Activated CD8-positive, alpha-beta T cell treated with anti-CD3 and anti-CD28 coated beads for 36 hours (primary cell): ENCODE data around the gene MIDN. TPM values are rescaled to one million over a fixed set of nuclear protein-coding genes. Genes with fewer than 3 reads are reported as not detected.

ENCODE experiments used
- ATAC-seq: fragments of 200-7000 bp; cut with Tn5 transposase; one replicate; pipeline ENCODE4 v1.10.0; 2021; ENCODE audit warnings: mild to moderate bottlenecking, moderate library complexity
- CTCF ChIA-PET: fragments of 350-600 bp; sonication (Branson Sonifier 250); formaldehyde crosslinking; loops from one replicate; lab custom pipeline; 2021; ENCODE audit warnings: antibody characterized with exemption; lab: Charles Lee
- POLR2A ChIA-PET: fragments of 350-600 bp; sonication (Branson Sonifier 250); formaldehyde crosslinking; loops from one replicate; lab custom pipeline; 2021; ENCODE audit warnings: antibody characterized with exemption; lab: Charles Lee
- DNase-seq: peaks from one replicate; pipeline ENCODE4 v3.0.0-alpha.2; 2020
- H3K27ac Mint-ChIP-seq: one replicate; pipeline ENCODE4 v1.8.0; 2021; ENCODE audit warnings: mild to moderate bottlenecking, mixed read lengths
- H3K27me3 Mint-ChIP-seq: one replicate; pipeline ENCODE4 v1.8.0; 2021; ENCODE audit warnings: mixed read lengths
- H3K36me3 Mint-ChIP-seq: one replicate; pipeline ENCODE4 v1.8.0; 2021; ENCODE audit warnings: low read depth, mixed read lengths
- H3K4me1 Mint-ChIP-seq: one replicate; pipeline ENCODE4 v1.8.0; 2021; ENCODE audit warnings: low read depth, mixed read lengths
- H3K4me3 Mint-ChIP-seq: one replicate; pipeline ENCODE4 v1.8.0; 2021; ENCODE audit warnings: mild to moderate bottlenecking, moderate library complexity, mixed read lengths
- H3K9me3 Mint-ChIP-seq: one replicate; pipeline ENCODE4 v1.8.0; 2021; ENCODE audit warnings: mixed read lengths
- intact Hi-C: fragments of 100-400 bp; cut with micrococcal nuclease; formaldehyde crosslinking; loops from one replicate; pipeline ENCODE4 v1.10.0; 2022
- total RNA-seq, 2 experiments: library from RNA; stranded (reverse); gene quantifications; one replicate each; pipeline ENCODE4 v1.2.3, GENCODE V29; 2021
- TF ChIP-seq, protein P1 (sequence below): fragments of 200-600 bp; IDR thresholded peaks from one replicate; pipeline ENCODE4 v1.8.0; 2022; ENCODE audit warnings: antibody characterized with exemption, mild to moderate bottlenecking

MIDN gene
- total RNA-seq, 2 experiments from 2014 or later: 41.1 to 43.9 TPM

DNA sequence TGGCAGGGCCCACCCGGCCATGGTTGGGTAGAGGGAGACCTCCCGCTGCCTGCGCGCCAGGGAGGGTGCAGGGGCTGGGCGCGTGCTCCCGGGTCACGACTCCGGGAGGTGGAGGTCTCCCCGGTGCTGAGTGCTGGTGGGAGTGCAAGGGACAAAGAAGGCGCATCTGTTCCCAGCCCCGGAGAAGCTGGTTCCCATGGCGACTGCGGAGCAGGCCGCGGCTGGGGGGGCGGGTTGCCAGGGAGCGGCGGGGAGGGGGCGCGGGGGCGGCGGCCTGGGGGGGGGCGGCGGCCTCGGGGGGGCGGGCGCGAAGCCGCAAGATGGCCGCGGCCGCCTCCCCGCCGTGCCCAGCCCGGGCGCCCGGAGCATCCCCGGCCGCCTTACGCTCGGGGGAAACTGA, 11.8 kb upstream of the MIDN start:
- CTCF ChIA-PET: no interaction called here
- Mint-ChIP-seq H3K4me3 (peak overlapping the region; percentile 17), H3K27me3 (peaks cover 8% of the 10 kb centered on the region), H3K4me1 (peaks cover 18% of the 10 kb centered on the region), H3K27ac (no peak overlapping the region), H3K36me3 (peaks cover under 1% of the 10 kb centered on the region), H3K9me3 (no peaks in the 10 kb centered on the region)
- DNase-seq (no peak), ATAC-seq (no peak)
- TF ChIP-seq, protein P1, sequence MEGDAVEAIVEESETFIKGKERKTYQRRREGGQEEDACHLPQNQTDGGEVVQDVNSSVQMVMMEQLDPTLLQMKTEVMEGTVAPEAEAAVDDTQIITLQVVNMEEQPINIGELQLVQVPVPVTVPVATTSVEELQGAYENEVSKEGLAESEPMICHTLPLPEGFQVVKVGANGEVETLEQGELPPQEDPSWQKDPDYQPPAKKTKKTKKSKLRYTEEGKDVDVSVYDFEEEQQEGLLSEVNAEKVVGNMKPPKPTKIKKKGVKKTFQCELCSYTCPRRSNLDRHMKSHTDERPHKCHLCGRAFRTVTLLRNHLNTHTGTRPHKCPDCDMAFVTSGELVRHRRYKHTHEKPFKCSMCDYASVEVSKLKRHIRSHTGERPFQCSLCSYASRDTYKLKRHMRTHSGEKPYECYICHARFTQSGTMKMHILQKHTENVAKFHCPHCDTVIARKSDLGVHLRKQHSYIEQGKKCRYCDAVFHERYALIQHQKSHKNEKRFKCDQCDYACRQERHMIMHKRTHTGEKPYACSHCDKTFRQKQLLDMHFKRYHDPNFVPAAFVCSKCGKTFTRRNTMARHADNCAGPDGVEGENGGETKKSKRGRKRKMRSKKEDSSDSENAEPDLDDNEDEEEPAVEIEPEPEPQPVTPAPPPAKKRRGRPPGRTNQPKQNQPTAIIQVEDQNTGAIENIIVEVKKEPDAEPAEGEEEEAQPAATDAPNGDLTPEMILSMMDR: no peak
- POLR2A ChIA-PET: interaction anchor here (0.9 to 1.3 kb wide), 3 partner anchors 16 to 33 kb away, joined by 3 to 4 read pairs (median 3); partner anchors contain the start of gene CIRBP
- intact Hi-C loops: no loop called here

DNA sequence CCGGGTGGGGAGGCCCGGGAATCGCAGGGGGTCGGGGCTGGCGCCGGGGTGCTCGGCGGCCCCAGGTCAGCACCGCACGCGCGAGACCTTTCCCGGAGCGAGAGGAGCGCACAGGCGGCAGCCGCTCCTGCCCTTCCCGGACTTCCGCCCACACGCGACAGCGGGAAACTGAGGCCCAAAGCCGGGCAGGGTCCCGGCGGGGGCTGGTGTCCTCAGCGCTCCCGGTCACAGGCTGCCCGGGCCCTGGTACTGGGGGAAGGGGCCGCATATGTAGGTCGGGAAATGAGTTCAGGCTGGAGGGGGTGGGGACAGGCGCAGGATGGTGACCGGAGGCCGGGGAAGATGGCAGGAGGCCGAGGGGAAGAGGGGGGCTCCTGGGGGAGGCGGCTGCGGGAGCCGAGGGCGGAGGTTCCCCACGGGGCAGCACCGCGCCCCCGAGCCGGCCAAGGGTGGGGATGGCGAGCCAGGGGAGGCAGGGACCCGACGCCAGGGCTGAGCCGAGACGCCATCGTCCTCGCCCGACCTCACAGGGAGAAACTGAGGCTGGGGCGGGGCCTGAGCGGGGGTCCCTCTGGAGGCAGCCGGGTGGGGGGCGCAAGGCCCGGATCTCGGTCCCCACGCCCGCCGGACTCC, 11.2 kb upstream of the MIDN start:
- ChIA-PET CTCF (no interaction called here), POLR2A (interaction anchor here (1.3 to 1.5 kb wide), 3 partner anchors 16 to 157 kb away, joined by 3 to 4 read pairs (median 3); partner anchors contain the start of gene CIRBP)

DNA sequence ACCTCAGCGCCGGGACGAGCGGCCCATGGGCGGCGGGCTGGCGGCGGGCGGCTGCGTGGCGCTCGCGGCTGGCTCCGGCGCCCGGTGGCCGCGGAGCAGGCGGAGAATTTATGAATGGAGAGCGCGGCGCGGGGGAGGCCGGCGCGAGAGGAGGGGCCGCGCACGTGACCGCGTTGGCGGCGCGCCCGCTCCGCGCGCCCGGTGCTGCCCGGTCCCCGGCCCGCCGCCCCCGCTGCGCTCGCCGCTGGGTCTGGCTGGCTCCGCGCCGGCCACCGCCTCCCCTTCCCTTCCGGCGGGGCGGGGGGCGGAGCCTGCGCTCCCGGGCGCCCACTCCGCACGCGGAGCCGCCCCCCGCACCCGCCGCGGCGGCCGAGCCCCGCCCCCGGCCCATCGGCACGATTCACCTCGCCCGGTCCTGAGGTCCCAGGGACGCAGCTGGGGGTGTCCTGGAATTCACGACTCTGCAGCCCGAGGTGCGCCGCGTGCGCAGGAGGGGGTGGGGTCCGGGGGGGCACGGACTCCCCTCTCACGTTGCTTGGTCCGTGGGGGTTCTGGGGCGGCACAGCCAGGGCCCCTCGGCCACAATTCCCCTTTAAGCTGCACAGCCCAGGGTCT, 10.5 kb upstream of the MIDN start, which contains the start of gene CBARP:
CBARP (minus strand) TSS at position 252 of the 615 bp plus-strand sequence. CDS start 1,905 bp downstream, outside the sequence.
- peak within 1 kb of the TSS; percentile 70 for H3K4me3 Mint-ChIP-seq
- no peaks in the 10 kb centered on the region for H3K9me3 Mint-ChIP-seq
- H3K27ac Mint-ChIP-seq: peak within 1 kb of the TSS; percentile 48
- H3K36me3 Mint-ChIP-seq: peaks cover 4% of the 10 kb centered on the region
- POLR2A ChIA-PET: interaction anchor here (0.7 to 1.5 kb wide), 6 partner anchors 12 to 158 kb away, joined by 3 to 4 read pairs (median 4); no protein-coding TSS in a partner anchor
- intact Hi-C loops: no loop called here
- DNase-seq: peak; percentile 31
- H3K4me1 Mint-ChIP-seq: peaks cover 20% of the 10 kb centered on the region
- TF ChIP-seq, protein P1: no peak
- CTCF ChIA-PET: interaction anchor here (0.9 kb wide), 1 partner anchor 253 kb away, joined by 6 read pairs; the partner anchor contains the start of gene WDR18
- no peak for ATAC-seq
- H3K27me3 Mint-ChIP-seq: peaks cover 8% of the 10 kb centered on the region

More for the DNA sequence above, 11.2 kb upstream of the MIDN start:
- intact Hi-C loops: no loop called here
- peaks cover 8% of the 10 kb centered on the region for H3K27me3 Mint-ChIP-seq
- TF ChIP-seq, protein P1: no peak
- peaks cover 2% of the 10 kb centered on the region for H3K36me3 Mint-ChIP-seq
- peaks cover 18% of the 10 kb centered on the region for H3K4me1 Mint-ChIP-seq
- no peaks in the 10 kb centered on the region for H3K9me3 Mint-ChIP-seq
- ATAC-seq (no peak), DNase-seq (no peak)
- H3K27ac Mint-ChIP-seq: no peak overlapping the region
- peak overlapping the region; percentile 47 for H3K4me3 Mint-ChIP-seq

DNA sequence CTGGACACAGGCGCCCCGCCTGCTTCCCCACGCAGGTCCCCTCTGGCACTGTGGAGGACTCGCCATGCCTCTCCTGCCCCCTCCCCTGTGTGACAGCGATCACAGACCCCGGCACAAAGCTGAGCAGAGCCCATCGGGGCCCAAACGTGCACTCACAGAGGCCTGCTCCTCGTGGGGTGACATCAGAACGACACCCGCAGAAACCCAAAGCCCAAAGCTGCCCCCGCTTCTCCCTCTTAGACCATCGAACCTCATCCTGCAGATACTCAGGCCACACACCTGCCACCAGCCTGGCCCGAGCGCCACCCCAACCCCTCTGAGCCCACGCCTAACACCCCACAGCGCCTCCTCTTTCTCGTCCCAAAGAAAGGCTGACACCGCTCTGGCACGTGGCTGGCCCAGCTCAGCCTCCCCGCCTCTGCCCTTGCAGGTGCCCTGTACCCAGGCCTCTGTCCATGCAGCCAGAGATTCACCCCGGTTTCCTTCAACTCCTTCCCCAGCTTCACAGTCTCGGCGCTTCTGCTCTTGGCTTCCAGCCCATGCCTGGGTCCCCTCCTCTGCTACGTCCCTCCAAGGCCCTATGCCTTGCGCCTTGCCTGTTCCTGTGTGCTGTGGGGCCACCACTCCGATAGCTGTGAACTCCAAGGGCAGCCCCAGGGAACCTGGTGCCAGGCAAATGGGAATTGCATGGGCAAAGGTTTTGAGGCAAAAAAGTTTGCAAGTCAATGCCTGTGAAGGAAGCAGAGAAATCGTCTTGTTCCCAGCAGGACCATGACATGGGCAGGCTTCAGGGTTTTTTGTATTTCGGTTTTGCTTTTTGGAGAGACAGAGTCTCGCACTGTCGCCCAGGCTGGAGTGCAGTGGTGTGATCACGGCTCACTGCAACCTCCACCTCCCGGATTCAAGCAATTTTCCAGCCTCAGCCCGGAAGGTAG, 9.7 kb upstream of the MIDN start:
- Mint-ChIP-seq H3K27ac (peak overlapping the region; percentile 48), H3K4me3 (peak overlapping the region; percentile 70), H3K9me3 (no peaks in the 10 kb centered on the region), H3K4me1 (peaks cover 27% of the 10 kb centered on the region), H3K36me3 (peaks cover 4% of the 10 kb centered on the region), H3K27me3 (peaks cover 8% of the 10 kb centered on the region)
- intact Hi-C loops: no loop called here
- ATAC-seq: no peak
- CTCF ChIA-PET: interaction anchor here (0.9 to 1.1 kb wide), 2 partner anchors 28 to 254 kb away, joined by 4 to 6 read pairs; partner anchors contain the start of gene WDR18
- no peak for DNase-seq
- TF ChIP-seq, protein P1: no peak
- POLR2A ChIA-PET: interaction anchor here (0.7 to 1.5 kb wide), 7 partner anchors 13 to 159 kb away, joined by 3 to 4 read pairs (median 3); no protein-coding TSS in a partner anchor
